Measurements from ENCODE around the gene ZNF775.

GRCh38 chr7:150407588-150408392 lies 28.7 kb downstream of the ZNF775 start:
- no peak for TF ChIP-seq CTCF (conservative IDR thresholded peaks at IDR 0.05; ENCODE audit: low read depth, low read length)
- no peak for TF ChIP-seq EZH2 (IDR thresholded peaks at IDR 0.05; ENCODE audit: low read length, unreplicated experiment)
- no peak for TF ChIP-seq EZH2phosphoT487 (IDR thresholded peaks at IDR 0.05; ENCODE audit: borderline replicate concordance, low read length)
